Osteoblast (primary cell): Measurements from ENCODE around the gene ACSF3. TPM values are rescaled to one million over a fixed set of nuclear protein-coding genes. Genes with fewer than 3 reads are reported as not detected.
A peak's percentile ranks its signal among the peaks of the same experiment; 100 is the strongest.
"Not testable (repeated sequence)": the region's sequence is repeated elsewhere in the genome, so short reads cannot be mapped to it uniquely, and the experiment has no call there.

Experiments
- DNase-seq: peaks from one replicate; pipeline ENCODE4 v3.0.0; 2011; ENCODE audit warnings: low spot score, mixed read lengths; ENCODE audit not compliant: insufficient read length; ENCODE audit errors: missing footprints
- H2AFZ ChIP-seq: 2 replicates; pipeline ENCODE4 v1.6.0; 2011; ENCODE audit warnings: mild to moderate bottlenecking, low read length
- H3K27ac ChIP-seq: 2 replicates; pipeline ENCODE4 v1.5.1; 2011; ENCODE audit warnings: mild to moderate bottlenecking, low read depth, low read length, moderate library complexity
- H3K27me3 ChIP-seq: 2 replicates; pipeline ENCODE4 v1.6.0; 2012; ENCODE audit warnings: mild to moderate bottlenecking, control low read depth, inconsistent platforms, low read length, moderate library complexity; ENCODE audit not compliant: insufficient read depth
- H3K36me3 ChIP-seq: 2 replicates; pipeline ENCODE4 v1.5.1; 2011; ENCODE audit warnings: mild to moderate bottlenecking, low read length, control low read depth, moderate library complexity; ENCODE audit not compliant: insufficient read depth
- H3K4me1 ChIP-seq: 2 replicates; pipeline ENCODE4 v1.5.1; 2011; ENCODE audit warnings: mild to moderate bottlenecking, low read length, control low read depth, moderate library complexity; ENCODE audit not compliant: insufficient read depth
- H3K4me2 ChIP-seq: 2 replicates; pipeline ENCODE4 v1.6.0; 2011; ENCODE audit warnings: mild to moderate bottlenecking, low read length; ENCODE audit not compliant: insufficient read depth
- H3K4me3 ChIP-seq: fragments of 200-600 bp; sonication (generic); 3 replicates; pipeline ENCODE4 v1.5.1; 2012; ENCODE audit warnings: mild to moderate bottlenecking, low read length, inconsistent platforms; ENCODE audit not compliant: insufficient read depth
- H3K79me2 ChIP-seq: 2 replicates; pipeline ENCODE4 v1.6.0; 2012; ENCODE audit warnings: mild to moderate bottlenecking, low read length, control low read depth, inconsistent platforms; ENCODE audit not compliant: insufficient read depth
- H3K9me3 ChIP-seq: 2 replicates; pipeline ENCODE4 v1.5.1; 2011; ENCODE audit warnings: low read depth, low read length, control low read depth
- H4K20me1 ChIP-seq: 2 replicates; pipeline ENCODE4 v1.6.0; 2012; ENCODE audit warnings: mild to moderate bottlenecking, low read length, control low read depth; ENCODE audit not compliant: insufficient read depth
- total RNA-seq: library from RNA; depleted of rRNA; stranded (reverse); fragments of >200 nt; gene quantifications from 2 replicates; pipeline ENCODE4 v1.2.3, GENCODE V29; 2012
- TF ChIP-seq, protein P1 (sequence below): IDR thresholded peaks from 2 replicates; pipeline ENCODE4 v1.5.1; 2011; ENCODE audit warnings: mild to moderate bottlenecking, low read depth, low read length, moderate library complexity; ENCODE audit errors: extremely low read depth

Gene ACSF3
- total RNA-seq, 1 donor = 29.3 TPM

DNA sequence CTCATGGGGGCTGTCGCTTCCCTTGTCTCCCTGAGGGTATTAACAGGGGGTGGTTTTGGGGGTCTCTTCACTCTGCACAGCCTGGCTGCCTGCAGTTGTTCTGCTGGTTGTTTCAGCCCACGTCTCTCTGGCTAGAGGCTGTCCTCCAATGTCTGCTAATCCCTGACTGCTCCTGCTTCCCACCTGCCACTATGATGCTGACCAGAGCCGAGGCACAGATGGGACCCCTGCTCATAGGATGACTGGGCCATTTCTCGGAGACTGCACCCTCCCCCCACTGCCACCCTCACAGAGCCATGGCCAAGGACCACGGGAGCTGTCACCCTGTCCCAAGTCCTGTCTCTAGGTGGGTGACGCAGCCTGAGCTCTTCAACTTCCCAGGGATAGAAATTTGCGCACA, 1.6 kb upstream of the ACSF3 start:
- H3K9me3 ChIP-seq = no peaks in the 10 kb centered on the region
- peaks cover 40% of the 10 kb centered on the region for H3K27me3 ChIP-seq
- H3K4me2 ChIP-seq = no peak overlapping the region
- TF ChIP-seq, protein P1, sequence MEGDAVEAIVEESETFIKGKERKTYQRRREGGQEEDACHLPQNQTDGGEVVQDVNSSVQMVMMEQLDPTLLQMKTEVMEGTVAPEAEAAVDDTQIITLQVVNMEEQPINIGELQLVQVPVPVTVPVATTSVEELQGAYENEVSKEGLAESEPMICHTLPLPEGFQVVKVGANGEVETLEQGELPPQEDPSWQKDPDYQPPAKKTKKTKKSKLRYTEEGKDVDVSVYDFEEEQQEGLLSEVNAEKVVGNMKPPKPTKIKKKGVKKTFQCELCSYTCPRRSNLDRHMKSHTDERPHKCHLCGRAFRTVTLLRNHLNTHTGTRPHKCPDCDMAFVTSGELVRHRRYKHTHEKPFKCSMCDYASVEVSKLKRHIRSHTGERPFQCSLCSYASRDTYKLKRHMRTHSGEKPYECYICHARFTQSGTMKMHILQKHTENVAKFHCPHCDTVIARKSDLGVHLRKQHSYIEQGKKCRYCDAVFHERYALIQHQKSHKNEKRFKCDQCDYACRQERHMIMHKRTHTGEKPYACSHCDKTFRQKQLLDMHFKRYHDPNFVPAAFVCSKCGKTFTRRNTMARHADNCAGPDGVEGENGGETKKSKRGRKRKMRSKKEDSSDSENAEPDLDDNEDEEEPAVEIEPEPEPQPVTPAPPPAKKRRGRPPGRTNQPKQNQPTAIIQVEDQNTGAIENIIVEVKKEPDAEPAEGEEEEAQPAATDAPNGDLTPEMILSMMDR = no peak
- H3K4me1 ChIP-seq = peaks cover 10% of the 10 kb centered on the region
- H3K4me3 ChIP-seq = no peak overlapping the region
- no peaks in the 10 kb centered on the region for H3K36me3 ChIP-seq
- peaks cover 33% of the 10 kb centered on the region for H3K79me2 ChIP-seq
- no peak overlapping the region for H2AFZ ChIP-seq
- DNase-seq = peak; percentile 67
- no peak overlapping the region for H3K27ac ChIP-seq
- peaks cover 4% of the 10 kb centered on the region for H4K20me1 ChIP-seq

DNA sequence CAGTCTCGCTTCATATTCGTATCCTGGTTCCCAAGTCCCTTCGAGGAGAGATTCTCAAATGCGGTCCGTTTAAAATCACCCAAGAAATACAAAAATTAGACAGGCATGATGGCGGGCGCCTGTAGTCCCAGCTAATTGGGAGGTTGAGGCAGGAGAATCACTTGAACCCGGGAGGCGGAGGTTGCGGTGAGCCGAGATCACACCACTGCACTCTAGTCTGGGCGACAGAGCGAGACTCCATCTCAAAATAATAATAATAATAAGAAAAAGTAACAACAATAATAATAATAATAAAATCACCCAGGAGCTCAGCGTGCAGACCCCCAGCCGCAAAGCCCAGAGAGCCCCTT, 425 bp upstream of the ACSF3 start:
- peaks cover 10% of the 10 kb centered on the region for H3K4me1 ChIP-seq
- not testable (repeated sequence) for H3K9me3 ChIP-seq, H4K20me1 ChIP-seq, DNase-seq, H3K36me3 ChIP-seq
- peak overlapping the region; percentile 83 for H3K4me2 ChIP-seq
- peak overlapping the region; percentile 45 for H3K27ac ChIP-seq
- H3K4me3 ChIP-seq = peak overlapping the region; percentile 88
- H2AFZ ChIP-seq = peak overlapping the region; percentile 91
- H3K79me2 ChIP-seq = peaks cover 45% of the 10 kb centered on the region
- peaks cover 30% of the 10 kb centered on the region for H3K27me3 ChIP-seq

DNA sequence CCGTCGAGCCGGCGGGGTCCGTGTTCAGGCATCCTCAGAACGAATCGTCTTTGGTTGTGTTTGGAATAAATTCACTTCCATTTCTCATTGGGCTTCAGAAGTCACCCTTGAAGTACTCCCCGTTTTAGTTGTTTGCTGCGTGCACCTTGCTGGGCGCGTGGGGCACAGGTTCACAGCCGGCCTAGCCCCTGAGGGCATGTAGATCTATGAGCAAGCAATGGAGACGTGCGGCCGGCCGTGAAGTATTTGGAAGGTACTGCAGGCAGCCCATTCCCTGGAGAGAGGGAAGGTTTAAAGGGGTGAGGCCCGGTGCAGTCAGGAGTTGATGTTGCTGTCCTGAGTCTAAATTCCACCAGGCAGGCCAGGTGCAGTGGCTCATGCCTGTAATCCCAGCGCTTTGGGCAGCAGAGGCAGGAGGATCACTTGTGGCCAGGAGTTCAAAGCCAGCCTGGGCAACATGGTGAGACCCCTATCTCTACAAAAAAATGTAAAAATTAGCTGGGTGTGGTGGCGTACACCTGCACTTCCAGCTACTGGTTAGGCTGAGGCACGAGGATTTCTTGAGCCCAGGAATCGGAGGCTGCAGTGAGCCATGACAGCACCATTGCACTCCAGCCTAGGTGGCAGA, 714 bp downstream of the ACSF3 start:
- Histone ChIP-seq H3K4me1 (peaks cover 10% of the 10 kb centered on the region), H2AFZ (peak overlapping the region; percentile 80), H3K4me2 (peak overlapping the region; percentile 93), H3K79me2 (peaks cover 57% of the 10 kb centered on the region), H3K27me3 (peaks cover 22% of the 10 kb centered on the region), H3K27ac (peak overlapping the region; percentile 51), H3K4me3 (peak overlapping the region; percentile 88), H3K36me3 (no peaks in the 10 kb centered on the region), H3K9me3 (no peaks in the 10 kb centered on the region), H4K20me1 (peaks cover 14% of the 10 kb centered on the region)
- DNase-seq = peak; percentile 89
- TF ChIP-seq, protein P1 = no peak

DNA sequence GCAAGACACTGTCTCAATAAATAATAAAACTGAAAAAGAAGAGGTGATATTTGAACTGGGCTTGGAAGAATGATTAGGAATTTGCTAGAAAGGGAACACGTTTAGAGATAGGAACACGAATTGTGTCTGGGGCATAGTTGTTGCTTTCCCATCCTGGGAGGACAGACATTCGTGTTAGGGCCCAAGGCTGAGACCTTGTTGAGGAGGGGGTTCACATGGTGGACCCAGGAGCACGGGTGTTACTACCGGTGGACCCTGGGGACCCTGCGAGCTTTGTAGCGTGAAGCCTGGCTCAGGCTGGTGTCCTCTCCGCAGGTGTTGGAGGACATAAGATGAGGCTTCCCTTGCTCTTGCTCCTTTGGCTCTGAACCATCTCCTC, 1.2 kb downstream of the ACSF3 start:
- TF ChIP-seq, protein P1 = no peak
- DNase-seq = peak; percentile 70
- Histone ChIP-seq H2AFZ (no peak overlapping the region), H3K4me2 (peak overlapping the region; percentile 93), H3K4me1 (peaks cover 10% of the 10 kb centered on the region), H3K27ac (no peak overlapping the region), H3K36me3 (no peaks in the 10 kb centered on the region), H4K20me1 (peaks cover 14% of the 10 kb centered on the region), H3K27me3 (peaks cover 17% of the 10 kb centered on the region), H3K4me3 (peak overlapping the region; percentile 88), H3K79me2 (peaks cover 57% of the 10 kb centered on the region), H3K9me3 (no peaks in the 10 kb centered on the region)
